ENCODE measurements around the gene CDK8.

The CDK8 gene

GRCh38 chr13:26424181-26424580 is 170.3 kb downstream of the CDK8 start:
- no peak for TF ChIP-seq EZH2phosphoT487 (IDR thresholded peaks at IDR 0.05; ENCODE audit: low read depth)
- TF ChIP-seq CTCF (IDR thresholded peaks at IDR 0.05; ENCODE audit: low read depth, low read length) = no peak
- H2AFZ ChIP-seq (ENCODE audit: low read depth, low read length) = no peak overlapping the region
- H3K27me3 ChIP-seq (ENCODE audit: low read depth, low read length) = no peaks in the 10 kb centered on the region
- no peaks in the 10 kb centered on the region for H3K9me3 ChIP-seq (ENCODE audit: insufficient read depth, low read length)
- H3K79me2 ChIP-seq (ENCODE audit: low read length) = no peaks in the 10 kb centered on the region
- no peak overlapping the region for H3K27ac ChIP-seq (ENCODE audit: low read length)
- no peak overlapping the region for H3K4me2 ChIP-seq (ENCODE audit: low read length)
- H4K20me1 ChIP-seq (ENCODE audit: insufficient read depth, low read length) = no peaks in the 10 kb centered on the region
- H3K4me1 ChIP-seq (ENCODE audit: low read length) = no peaks in the 10 kb centered on the region
- H3K4me3 ChIP-seq (ENCODE audit: low read length) = no peak overlapping the region
- H3K9ac ChIP-seq (ENCODE audit: low read length) = no peak overlapping the region
- no peaks in the 10 kb centered on the region for H3K36me3 ChIP-seq (replicated peaks; ENCODE audit: low read depth, low read length)

- no peak overlapping the region for H3K4me2 ChIP-seq (ENCODE audit: low read length)
- TF ChIP-seq CTCF (IDR thresholded peaks at IDR 0.05; ENCODE audit: low read depth, low read length) (no peak), EZH2phosphoT487 (IDR thresholded peaks at IDR 0.05; ENCODE audit: low read depth) (no peak)
Measured at GRCh38 chr13:26425443-26426358, 171.8 kb downstream of the CDK8 start.

GRCh38 chr13:26433776-26434175 is 179.8 kb downstream of the CDK8 start:
- TF ChIP-seq CTCF (IDR thresholded peaks at IDR 0.05; ENCODE audit: low read depth, low read length) (no peak), EZH2phosphoT487 (IDR thresholded peaks at IDR 0.05; ENCODE audit: low read depth) (no peak)
- H2AFZ ChIP-seq (ENCODE audit: low read depth, low read length) = no peak overlapping the region
- H3K9ac ChIP-seq (ENCODE audit: low read length) = no peak overlapping the region
- no peaks in the 10 kb centered on the region for H3K4me1 ChIP-seq (ENCODE audit: low read length)
- peaks cover 19% of the 10 kb centered on the region for H3K9me3 ChIP-seq (ENCODE audit: insufficient read depth, low read length)
- no peaks in the 10 kb centered on the region for H3K79me2 ChIP-seq (ENCODE audit: low read length)
- H4K20me1 ChIP-seq (ENCODE audit: insufficient read depth, low read length) = no peaks in the 10 kb centered on the region
- no peak overlapping the region for H3K27ac ChIP-seq (ENCODE audit: low read length)
- no peak overlapping the region for H3K4me3 ChIP-seq (ENCODE audit: low read length)
- no peak overlapping the region for H3K4me2 ChIP-seq (ENCODE audit: low read length)
- H3K36me3 ChIP-seq (replicated peaks; ENCODE audit: low read depth, low read length) = no peaks in the 10 kb centered on the region
- H3K27me3 ChIP-seq (ENCODE audit: low read depth, low read length) = no peaks in the 10 kb centered on the region

More at GRCh38 chr13:26425443-26426358, 171.8 kb downstream of the CDK8 start:
- H3K79me2 ChIP-seq (ENCODE audit: low read length) = no peaks in the 10 kb centered on the region
- H4K20me1 ChIP-seq (ENCODE audit: insufficient read depth, low read length) = no peaks in the 10 kb centered on the region
- no peaks in the 10 kb centered on the region for H3K4me1 ChIP-seq (ENCODE audit: low read length)
- H3K4me3 ChIP-seq (ENCODE audit: low read length) = no peak overlapping the region
- H3K27ac ChIP-seq (ENCODE audit: low read length) = no peak overlapping the region
- no peak overlapping the region for H2AFZ ChIP-seq (ENCODE audit: low read depth, low read length)
- no peak overlapping the region for H3K9ac ChIP-seq (ENCODE audit: low read length)
- H3K36me3 ChIP-seq (replicated peaks; ENCODE audit: low read depth, low read length) = no peaks in the 10 kb centered on the region
- H3K27me3 ChIP-seq (ENCODE audit: low read depth, low read length) = no peaks in the 10 kb centered on the region
- H3K9me3 ChIP-seq (ENCODE audit: insufficient read depth, low read length) = no peaks in the 10 kb centered on the region

- Histone ChIP-seq H3K4me3 (ENCODE audit: low read length) (no peak overlapping the region), H2AFZ (ENCODE audit: low read depth, low read length) (no peak overlapping the region), H3K4me2 (ENCODE audit: low read length) (no peak overlapping the region), H3K27me3 (ENCODE audit: low read depth, low read length) (no peaks in the 10 kb centered on the region), H3K9me3 (ENCODE audit: insufficient read depth, low read length) (peaks cover 19% of the 10 kb centered on the region), H3K36me3 (replicated peaks; ENCODE audit: low read depth, low read length) (no peaks in the 10 kb centered on the region), H4K20me1 (ENCODE audit: insufficient read depth, low read length) (no peaks in the 10 kb centered on the region), H3K27ac (ENCODE audit: low read length) (no peak overlapping the region), H3K79me2 (ENCODE audit: low read length) (no peaks in the 10 kb centered on the region), H3K9ac (ENCODE audit: low read length) (no peak overlapping the region), H3K4me1 (ENCODE audit: low read length) (no peaks in the 10 kb centered on the region)
- TF ChIP-seq CTCF (IDR thresholded peaks at IDR 0.05; ENCODE audit: low read depth, low read length) (no peak), EZH2phosphoT487 (IDR thresholded peaks at IDR 0.05; ENCODE audit: low read depth) (no peak)
Measured at GRCh38 chr13:26435171-26435570, 181.2 kb downstream of the CDK8 start.
